ENCODE measurements around the gene PRDM10.

Gene PRDM10

DNA sequence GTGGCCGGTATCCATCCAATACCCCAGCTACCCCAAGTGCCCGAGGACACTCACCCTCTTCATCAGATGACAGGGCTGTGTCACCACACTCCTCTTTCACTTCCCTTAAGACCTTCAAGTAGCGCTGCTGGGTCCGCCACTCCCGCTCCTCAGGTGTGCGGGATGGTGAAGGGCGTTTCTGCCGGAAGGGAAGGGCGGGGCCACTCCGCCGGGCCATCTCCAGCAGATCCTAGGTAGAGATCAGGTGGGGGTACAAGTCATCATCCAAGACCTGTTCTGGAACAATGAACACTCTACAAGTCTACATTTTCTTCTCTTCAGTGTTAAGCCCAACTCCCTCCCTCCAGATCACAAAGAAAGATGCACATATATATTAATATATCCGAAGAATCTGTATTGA lies 117.3 kb downstream of the PRDM10 start:
- H3K27me3 ChIP-seq (ENCODE audit: insufficient read depth, low read length), result no peaks in the 10 kb centered on the region
- H3K4me2 ChIP-seq (ENCODE audit: low read length), result no peak overlapping the region
- peaks cover 95% of the 10 kb centered on the region for H3K36me3 ChIP-seq (ENCODE audit: insufficient read depth, low read length)
- no peaks in the 10 kb centered on the region for H4K20me1 ChIP-seq (ENCODE audit: insufficient read depth, low read length)
- TF ChIP-seq CTCF (IDR thresholded peaks at IDR 0.05; ENCODE audit: low read length) (no peak), EZH2 (IDR thresholded peaks at IDR 0.05; ENCODE audit: borderline replicate concordance, low read length) (no peak)
- no peaks in the 10 kb centered on the region for H3K4me1 ChIP-seq (ENCODE audit: insufficient read depth, low read length, severe bottlenecking)
- no peaks in the 10 kb centered on the region for H3K9me2 ChIP-seq (ENCODE audit: low read depth, low read length)
- no peak overlapping the region for H2AFZ ChIP-seq (ENCODE audit: low read length)
- no peak overlapping the region for H3K4me3 ChIP-seq (ENCODE audit: low read depth, low read length, poor library complexity, severe bottlenecking)
- H3F3A ChIP-seq (ENCODE audit: insufficient read depth, low read length), result no peaks in the 10 kb centered on the region
- H3K9me3 ChIP-seq (ENCODE audit: low read length), result no peaks in the 10 kb centered on the region
- no peaks in the 10 kb centered on the region for H3K79me2 ChIP-seq (ENCODE audit: insufficient read depth, low read length)
- H3K9ac ChIP-seq (ENCODE audit: low read length), result no peak overlapping the region
- no peak overlapping the region for H3K27ac ChIP-seq (ENCODE audit: low read depth, low read length, poor library complexity, severe bottlenecking)

- Histone ChIP-seq H3K9ac (ENCODE audit: low read length) (no peak overlapping the region), H3K27me3 (ENCODE audit: insufficient read depth, low read length) (no peaks in the 10 kb centered on the region), H3K4me1 (ENCODE audit: insufficient read depth, low read length, severe bottlenecking) (no peaks in the 10 kb centered on the region), H4K20me1 (ENCODE audit: insufficient read depth, low read length) (no peaks in the 10 kb centered on the region), H3F3A (ENCODE audit: insufficient read depth, low read length) (no peaks in the 10 kb centered on the region), H3K27ac (ENCODE audit: low read depth, low read length, poor library complexity, severe bottlenecking) (no peak overlapping the region), H3K36me3 (ENCODE audit: insufficient read depth, low read length) (peaks cover 88% of the 10 kb centered on the region), H3K79me2 (ENCODE audit: insufficient read depth, low read length) (no peaks in the 10 kb centered on the region), H2AFZ (ENCODE audit: low read length) (no peak overlapping the region), H3K9me2 (ENCODE audit: low read depth, low read length) (no peaks in the 10 kb centered on the region), H3K9me3 (ENCODE audit: low read length) (no peaks in the 10 kb centered on the region), H3K4me3 (ENCODE audit: low read depth, low read length, poor library complexity, severe bottlenecking) (no peak overlapping the region), H3K4me2 (ENCODE audit: low read length) (no peak overlapping the region)
- TF ChIP-seq CTCF (IDR thresholded peaks at IDR 0.05; ENCODE audit: low read length), result no peak
- TF ChIP-seq EZH2 (IDR thresholded peaks at IDR 0.05; ENCODE audit: borderline replicate concordance, low read length), result no peak
These were observed 118.1 kb downstream of the PRDM10 start for GRCh38 chr11:129884581-129884980.

GRCh38 chr11:129881570-129882170 lies 121.0 kb downstream of the PRDM10 start:
- Histone ChIP-seq H3K9me2 (ENCODE audit: low read depth, low read length) (no peaks in the 10 kb centered on the region), H3K79me2 (ENCODE audit: insufficient read depth, low read length) (no peaks in the 10 kb centered on the region), H3K4me3 (ENCODE audit: low read depth, low read length, poor library complexity, severe bottlenecking) (no peak overlapping the region), H3K9ac (ENCODE audit: low read length) (no peak overlapping the region), H4K20me1 (ENCODE audit: insufficient read depth, low read length) (no peaks in the 10 kb centered on the region), H2AFZ (ENCODE audit: low read length) (no peak overlapping the region), H3K4me2 (ENCODE audit: low read length) (no peak overlapping the region), H3K27me3 (ENCODE audit: insufficient read depth, low read length) (no peaks in the 10 kb centered on the region), H3K27ac (ENCODE audit: low read depth, low read length, poor library complexity, severe bottlenecking) (no peak overlapping the region), H3K9me3 (ENCODE audit: low read length) (no peaks in the 10 kb centered on the region), H3K36me3 (ENCODE audit: insufficient read depth, low read length) (peaks cover 91% of the 10 kb centered on the region), H3F3A (ENCODE audit: insufficient read depth, low read length) (no peaks in the 10 kb centered on the region), H3K4me1 (ENCODE audit: insufficient read depth, low read length, severe bottlenecking) (no peaks in the 10 kb centered on the region)
- TF ChIP-seq CTCF (IDR thresholded peaks at IDR 0.05; ENCODE audit: low read length) (peak; percentile 60), EZH2 (IDR thresholded peaks at IDR 0.05; ENCODE audit: borderline replicate concordance, low read length) (no peak)

All from OCI-LY1 (cell line).